Heart right ventricle (tissue), 16 donors: ENCODE measurements around the gene PIPOX. TPM values are rescaled to one million over a fixed set of nuclear protein-coding genes. Genes with fewer than 3 reads are reported as not detected.
A peak's percentile ranks its signal among the peaks of the same experiment; 100 is the strongest.

Experiments
- ATAC-seq, 8 donors: fragments of 200-7000 bp; cut with Tn5 transposase; one replicate each; pipeline ENCODE4 v1.9.1; 2020; ENCODE audit warnings: mild to moderate bottlenecking in 8 of 8, moderate library complexity in 8 of 8, moderate number of reproducible peaks in 1 of 8
- DNase-seq, 2 donors: peaks; one replicate each; pipeline ENCODE4 v3.0.0-alpha.2; 2020
- H3K27ac ChIP-seq, 10 donors: fragments of 200-600 bp; sonication (generic) in 2 of 10; one replicate each; pipeline versions ENCODE4 v1.5.0 to v1.8.0; 2020 to 2022; ENCODE audit warnings: mild to moderate bottlenecking in 3 of 10
- H3K27me3 ChIP-seq, 7 donors: fragments of 200-600 bp; one replicate each; pipeline ENCODE4 v1.8.0; 2021 to 2022; ENCODE audit warnings: mild to moderate bottlenecking in 2 of 7
- H3K36me3 ChIP-seq, 9 donors: fragments of 200-600 bp; sonication (generic) in 1 of 9; one replicate each; pipeline versions ENCODE4 v1.5.0 to v1.8.0; 2020 to 2022; ENCODE audit warnings: mild to moderate bottlenecking in 2 of 9
- H3K4me1 ChIP-seq, 9 donors: fragments of 200-600 bp; sonication (generic) in 1 of 9; one replicate each; pipeline versions ENCODE4 v1.5.0 to v1.8.0; 2020 to 2022; ENCODE audit warnings: mild to moderate bottlenecking in 4 of 9
- H3K4me3 ChIP-seq, 10 donors: fragments of 200-600 bp; sonication (generic) in 2 of 10; one replicate each; pipeline versions ENCODE4 v1.5.0 to v1.8.0; 2020 to 2022; ENCODE audit warnings: mild to moderate bottlenecking in 7 of 10, moderate library complexity in 2 of 10
- H3K9me3 ChIP-seq, 11 donors: fragments of 200-600 bp in 10 of 11; sonication (generic) in 2 of 11; one replicate each; pipeline versions ENCODE4 v1.5.0 to v1.8.0; 2013 to 2022; ENCODE audit warnings: mild to moderate bottlenecking in 2 of 11, control low read depth in 1 of 11, moderate library complexity in 1 of 11
- CTCF ChIP-seq, 9 donors: fragments of 200-600 bp; sonication (generic) in 2 of 9; IDR thresholded peaks; one replicate each; pipeline versions ENCODE4 v1.5.0 to v1.8.0; 2021 to 2022; ENCODE audit warnings: antibody characterized with exemption in 9 of 9, mild to moderate bottlenecking in 5 of 9, moderate library complexity in 1 of 9
- WGBS, 2 donors: extraction: QIAGEN DNeasy Blood & Tissue Kit; methylation state at CpG; one replicate each; pipeline ENCODE4 v1.1.7; 2013; ENCODE audit warnings: inconsistent platforms in 1 of 2; 5-methylcytosine and 5-hydroxymethylcytosine counted together
- intact Hi-C, 10 donors: fragments of 100-400 bp; cut with DNase I; formaldehyde crosslinking; loops; one replicate each; pipeline versions ENCODE4 v1.11.1 to v1.14.2; 2022
- polyA plus RNA-seq, 2 donors: library from polyadenylated mRNA; stranded (reverse); fragments of 200-250 nt; gene quantifications; one replicate each; pipeline ENCODE4 v1.2.3, GENCODE V29; 2013
- total RNA-seq, 10 donors: library from RNA; stranded (reverse); fragmentation: NEBNext Ultra II Directional in 3 of 10; extraction: Animal tissue kit (Norgen Biotek cat#: 25700) in 3 of 10; gene quantifications; one replicate each; pipeline versions ENCODE4 v1.2.1 to v1.2.4, GENCODE V29; 2021 to 2023
- donor health status: Arrhythmogenic right ventricular cardiomyopathy.
- donor health status: ischemic (EF 13 %, LVEDD 7.1; RV severe dilation, severe dysfunction).
- donor health status: healthy with polysubstance abuse.
- donor health status: DM: no; HTN: yes; CAD: no.
- donor health status: DM: no; HTN: no; CAD: no.
- donor health status: ischemic (EF 25% LVEDD 6.9; RV normal size, moderate dysfunction).
- donor health status: ischemic (EF 25% LVEDD 5.7; RV mildly dilated, moderate dysfunction).
- donor health status: healthy.
- donor health status: DM: yes; HTN: yes; CAD: no.
- donor health status: Ischemic cardiomyopathy.
- donor health status: ischemic (EF 35%, LVEDD 5.7; RV mildly dilated, moderate dysfunction).
- donor health status: nonischemic (EF 11% LVEDD 7.7; RV severe dilation, severe dysfunction).
- donor health status: DM: yes; HTN: yes; CAD: no.
- donor health status: PGD.
- donor health status: ischemic (EF 29% LVEDD 5.4; RV normal size, mild dysfunction).
- donor health status: nonischemic (EF 23%, LVEDD 6.1; RV moderate dilation, normal function).

The PIPOX gene
- total and polyA plus RNA-seq, 12 donors: 0.12 to 4.1 (median 0.76) TPM; not detected in 2

- Histone ChIP-seq H3K27me3 (no peaks in the 10 kb centered on the region), H3K36me3 (peaks cover 9 to 100% (median 76%) of the 10 kb centered on the region in 9 donors), H3K4me1 (peaks cover 0 to 26% (median 14%) of the 10 kb centered on the region in 9 donors), H3K9me3 (no peaks in the 10 kb centered on the region), H3K27ac (no peak overlapping the region), H3K4me3 (no peak overlapping the region)
- no peak for TF ChIP-seq CTCF (IDR thresholded peaks at IDR 0.05)
- WGBS, 2 donors: 90% methylated on average over 8 of the region's 8 CpGs
- ATAC-seq: no peak
- DNase-seq: no peak
- intact Hi-C loops: no loop called here
Observed at GRCh38 chr17:29100296-29100695, 57.4 kb downstream of the PIPOX start.

GRCh38 chr17:29102046-29102445, 59.1 kb downstream of the PIPOX start:
- ATAC-seq (peak in 4 of 8 donors; percentile 20 to 63 (median 43)), DNase-seq (no peak)
- Histone ChIP-seq H3K27ac (peak overlapping the region in 5 of 10 donors; percentile 22 to 75 (median 66)), H3K27me3 (no peaks in the 10 kb centered on the region), H3K9me3 (no peaks in the 10 kb centered on the region), H3K4me3 (no peak overlapping the region), H3K4me1 (peaks cover 0 to 29% (median 14%) of the 10 kb centered on the region in 9 donors), H3K36me3 (peaks cover 9 to 100% (median 78%) of the 10 kb centered on the region in 9 donors)
- TF ChIP-seq CTCF (IDR thresholded peaks at IDR 0.05): no peak
- intact Hi-C loops: no loop called here
- 53 to 68% methylated on average over 3 of the region's 3 CpGs for WGBS, 2 donors

GRCh38 chr17:29102741-29103181, 59.8 kb downstream of the PIPOX start:
- H3K4me3 ChIP-seq: no peak overlapping the region
- WGBS, 2 donors: 52 to 60% methylated on average over 11 of the region's 11 CpGs
- peak in 1 of 2 donors; percentile 34 for DNase-seq
- H3K9me3 ChIP-seq: no peaks in the 10 kb centered on the region
- intact Hi-C loops: no loop called here
- H3K36me3 ChIP-seq: peaks cover 8 to 100% (median 76%) of the 10 kb centered on the region in 9 donors
- no peaks in the 10 kb centered on the region for H3K27me3 ChIP-seq
- H3K4me1 ChIP-seq: peaks cover 0 to 36% (median 14%) of the 10 kb centered on the region in 9 donors
- no peak for TF ChIP-seq CTCF (IDR thresholded peaks at IDR 0.05)
- H3K27ac ChIP-seq: peak overlapping the region in 6 of 10 donors; percentile 22 to 75 (median 63)
- peak in 7 of 8 donors; percentile 42 to 85 (median 66) for ATAC-seq

GRCh38 chr17:29103341-29103740, 60.4 kb downstream of the PIPOX start:
- intact Hi-C loops: no loop called here

More at GRCh38 chr17:29103341-29103740, 60.4 kb downstream of the PIPOX start:
- ATAC-seq (peak in 2 of 8 donors; percentile 1), DNase-seq (no peak)
- Histone ChIP-seq H3K9me3 (no peaks in the 10 kb centered on the region), H3K27me3 (no peaks in the 10 kb centered on the region), H3K4me1 (peaks cover 3 to 42% (median 19%) of the 10 kb centered on the region in 9 donors), H3K36me3 (peaks cover 2 to 100% (median 72%) of the 10 kb centered on the region in 9 donors), H3K4me3 (no peak overlapping the region), H3K27ac (peak overlapping the region in 4 of 10 donors; percentile 60 to 75 (median 68))
- WGBS, 2 donors: 84 to 90% methylated on average over 4 of the region's 4 CpGs
- TF ChIP-seq CTCF (IDR thresholded peaks at IDR 0.05): no peak

Other genes starting within 250 kb of the PIPOX start
- 10 to 100 TPM; 13.2 to 19.4 (median 16.0) TPM for gene FAM222B, start 200.4 kb upstream of the PIPOX start, total RNA-seq
- 10 to 100 TPM in 1 of 2 donors, 1 to 10 TPM in 1; 8.7 to 13.2 TPM for gene FAM222B, start 200.4 kb upstream of the PIPOX start, polyA plus RNA-seq
- gene ERAL1, start 188.1 kb upstream of the PIPOX start, total RNA-seq: 10 to 100 TPM; 34.2 to 41.6 (median 39.2) TPM
- 10 to 100 TPM; 32.3 to 48.2 TPM for gene ERAL1, start 188.1 kb upstream of the PIPOX start, polyA plus RNA-seq
- gene FLOT2, start 145.4 kb upstream of the PIPOX start, total RNA-seq: 100 to 1,000 TPM in 3 of 10 donors, 10 to 100 TPM in 7; 82.8 to 159 (median 90.7) TPM
- 10 to 100 TPM; 38.3 to 51.6 TPM for gene FLOT2, start 145.4 kb upstream of the PIPOX start, polyA plus RNA-seq
- 1 to 10 TPM; 1.1 to 5.6 (median 2.2) TPM for gene DHRS13, start 140.1 kb upstream of the PIPOX start, total RNA-seq
- gene DHRS13, start 140.1 kb upstream of the PIPOX start, polyA plus RNA-seq: 1 to 10 TPM; 5.4 to 5.5 TPM
- gene PHF12, start 91.6 kb upstream of the PIPOX start, total RNA-seq: 10 to 100 TPM; 18.4 to 28.0 (median 21.6) TPM
- 10 to 100 TPM in 1 of 2 donors, 1 to 10 TPM in 1; 7.3 to 11.2 TPM for gene PHF12, start 91.6 kb upstream of the PIPOX start, polyA plus RNA-seq
- gene SEZ6, start 37.1 kb upstream of the PIPOX start, total RNA-seq: not detected
- not detected for gene SEZ6, start 37.1 kb upstream of the PIPOX start, polyA plus RNA-seq
- 100 to 1,000 TPM; 217 to 408 (median 327) TPM for gene MYO18A, start 137.3 kb downstream of the PIPOX start, total RNA-seq
- 100 to 1,000 TPM in 1 of 2 donors, 10 to 100 TPM in 1; 61.4 to 442 TPM for gene MYO18A, start 137.3 kb downstream of the PIPOX start, polyA plus RNA-seq
- not detected for gene CRYBA1, start 203.7 kb downstream of the PIPOX start, total RNA-seq
- gene CRYBA1, start 203.7 kb downstream of the PIPOX start, polyA plus RNA-seq: not detected